Measurements from ENCODE around the gene GALNT10.

GALNT10 gene

DNA sequence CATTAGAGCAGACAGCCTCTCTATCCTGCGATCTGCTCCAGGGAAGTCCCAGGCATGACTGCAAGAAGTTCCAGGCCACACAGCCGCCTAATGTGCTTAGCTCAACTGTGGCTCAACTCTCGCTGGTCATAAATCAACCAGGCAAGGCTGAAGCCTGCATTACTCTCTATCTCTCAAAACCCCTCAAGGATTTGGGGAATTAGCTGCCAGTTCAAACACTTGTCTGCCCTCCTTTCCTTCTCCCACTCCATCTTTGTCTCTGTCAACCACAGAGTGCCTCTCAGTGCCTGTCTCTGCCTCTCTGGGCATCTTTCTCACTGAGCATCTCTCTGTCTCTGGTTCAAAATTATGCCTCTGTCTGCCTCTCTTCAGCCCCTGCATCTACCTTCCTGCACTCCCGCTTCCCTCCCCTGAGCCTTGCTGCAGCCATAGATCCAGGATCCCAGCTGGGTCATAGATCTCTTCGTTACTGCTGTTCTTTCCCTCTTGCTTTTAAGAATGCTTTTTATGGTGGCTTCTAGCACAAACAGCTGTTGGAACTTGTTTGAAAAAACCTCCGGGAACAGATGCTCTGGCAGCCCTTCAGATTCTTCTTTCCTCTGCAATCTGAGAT is 27.9 kb upstream of the GALNT10 start:
- TF ChIP-seq, protein P1, sequence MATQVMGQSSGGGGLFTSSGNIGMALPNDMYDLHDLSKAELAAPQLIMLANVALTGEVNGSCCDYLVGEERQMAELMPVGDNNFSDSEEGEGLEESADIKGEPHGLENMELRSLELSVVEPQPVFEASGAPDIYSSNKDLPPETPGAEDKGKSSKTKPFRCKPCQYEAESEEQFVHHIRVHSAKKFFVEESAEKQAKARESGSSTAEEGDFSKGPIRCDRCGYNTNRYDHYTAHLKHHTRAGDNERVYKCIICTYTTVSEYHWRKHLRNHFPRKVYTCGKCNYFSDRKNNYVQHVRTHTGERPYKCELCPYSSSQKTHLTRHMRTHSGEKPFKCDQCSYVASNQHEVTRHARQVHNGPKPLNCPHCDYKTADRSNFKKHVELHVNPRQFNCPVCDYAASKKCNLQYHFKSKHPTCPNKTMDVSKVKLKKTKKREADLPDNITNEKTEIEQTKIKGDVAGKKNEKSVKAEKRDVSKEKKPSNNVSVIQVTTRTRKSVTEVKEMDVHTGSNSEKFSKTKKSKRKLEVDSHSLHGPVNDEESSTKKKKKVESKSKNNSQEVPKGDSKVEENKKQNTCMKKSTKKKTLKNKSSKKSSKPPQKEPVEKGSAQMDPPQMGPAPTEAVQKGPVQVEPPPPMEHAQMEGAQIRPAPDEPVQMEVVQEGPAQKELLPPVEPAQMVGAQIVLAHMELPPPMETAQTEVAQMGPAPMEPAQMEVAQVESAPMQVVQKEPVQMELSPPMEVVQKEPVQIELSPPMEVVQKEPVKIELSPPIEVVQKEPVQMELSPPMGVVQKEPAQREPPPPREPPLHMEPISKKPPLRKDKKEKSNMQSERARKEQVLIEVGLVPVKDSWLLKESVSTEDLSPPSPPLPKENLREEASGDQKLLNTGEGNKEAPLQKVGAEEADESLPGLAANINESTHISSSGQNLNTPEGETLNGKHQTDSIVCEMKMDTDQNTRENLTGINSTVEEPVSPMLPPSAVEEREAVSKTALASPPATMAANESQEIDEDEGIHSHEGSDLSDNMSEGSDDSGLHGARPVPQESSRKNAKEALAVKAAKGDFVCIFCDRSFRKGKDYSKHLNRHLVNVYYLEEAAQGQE (IDR thresholded peaks at IDR 0.05; ENCODE audit: insufficient replicate concordance, low read depth), result no peak
- TF ChIP-seq SPI1 (IDR thresholded peaks at IDR 0.05; ENCODE audit: borderline replicate concordance, low read depth) (no peak), GABPA (IDR thresholded peaks at IDR 0.05; ENCODE audit: low read depth) (no peak), POLR2AphosphoS5 (IDR thresholded peaks at IDR 0.05; ENCODE audit: low read depth) (no peak)
- TF ChIP-seq, protein P2, sequence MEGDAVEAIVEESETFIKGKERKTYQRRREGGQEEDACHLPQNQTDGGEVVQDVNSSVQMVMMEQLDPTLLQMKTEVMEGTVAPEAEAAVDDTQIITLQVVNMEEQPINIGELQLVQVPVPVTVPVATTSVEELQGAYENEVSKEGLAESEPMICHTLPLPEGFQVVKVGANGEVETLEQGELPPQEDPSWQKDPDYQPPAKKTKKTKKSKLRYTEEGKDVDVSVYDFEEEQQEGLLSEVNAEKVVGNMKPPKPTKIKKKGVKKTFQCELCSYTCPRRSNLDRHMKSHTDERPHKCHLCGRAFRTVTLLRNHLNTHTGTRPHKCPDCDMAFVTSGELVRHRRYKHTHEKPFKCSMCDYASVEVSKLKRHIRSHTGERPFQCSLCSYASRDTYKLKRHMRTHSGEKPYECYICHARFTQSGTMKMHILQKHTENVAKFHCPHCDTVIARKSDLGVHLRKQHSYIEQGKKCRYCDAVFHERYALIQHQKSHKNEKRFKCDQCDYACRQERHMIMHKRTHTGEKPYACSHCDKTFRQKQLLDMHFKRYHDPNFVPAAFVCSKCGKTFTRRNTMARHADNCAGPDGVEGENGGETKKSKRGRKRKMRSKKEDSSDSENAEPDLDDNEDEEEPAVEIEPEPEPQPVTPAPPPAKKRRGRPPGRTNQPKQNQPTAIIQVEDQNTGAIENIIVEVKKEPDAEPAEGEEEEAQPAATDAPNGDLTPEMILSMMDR (IDR thresholded peaks at IDR 0.05; ENCODE audit: insufficient read depth, low read length), result no peak
- Histone ChIP-seq H3K27me3 (ENCODE audit: insufficient read depth, poor library complexity, severe bottlenecking) (peaks cover 7% of the 10 kb centered on the region), H3K27ac (replicated peaks) (no peak overlapping the region), H3K4me3 (replicated peaks; ENCODE audit: insufficient read depth, low read length) (no peak overlapping the region)
- DNase-seq (ENCODE audit: low read depth in 1 of 2, low spot score in 1 of 2), result no peak

DNA sequence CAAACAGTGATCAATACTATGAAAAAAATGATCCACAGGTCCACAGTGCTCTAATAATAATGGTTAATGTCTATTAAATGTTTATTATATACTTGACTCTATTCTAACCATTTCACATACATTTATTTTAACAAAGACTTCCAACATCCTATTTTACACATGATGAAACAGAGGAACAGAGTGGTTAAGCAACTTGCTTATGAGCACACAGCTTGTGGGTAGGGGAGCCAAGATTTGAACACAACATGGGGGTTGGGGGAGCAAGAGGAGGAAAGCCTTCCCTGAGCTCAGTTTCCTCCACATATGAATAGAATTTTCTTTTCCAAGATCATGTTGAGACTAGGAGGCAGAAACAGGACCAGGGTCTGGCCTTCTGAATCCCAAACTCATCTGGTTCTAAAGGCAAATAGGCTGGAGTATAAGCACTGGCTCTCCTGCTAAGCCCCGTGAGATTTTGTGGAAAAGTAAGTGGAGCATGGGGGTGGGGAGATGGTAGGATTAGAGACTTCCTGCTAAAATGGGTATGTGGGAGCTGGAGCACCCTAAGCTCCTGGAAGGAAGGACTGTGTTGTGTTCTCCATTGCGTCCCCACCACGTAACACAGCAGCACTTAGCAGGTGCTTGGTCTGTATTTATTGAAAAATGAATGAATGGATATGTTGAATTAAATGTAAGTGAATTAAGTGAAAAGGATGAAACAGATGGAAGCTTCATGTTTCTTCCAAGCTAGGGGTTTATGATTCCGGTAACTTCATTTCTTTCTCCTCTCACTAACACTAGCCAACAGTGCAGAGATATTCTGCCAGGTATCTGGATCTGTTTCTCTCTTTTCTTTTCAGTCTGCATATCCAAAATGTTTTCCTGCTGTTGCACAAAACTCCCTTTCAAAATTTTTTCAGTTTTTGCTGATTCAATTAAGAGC is 26.9 kb upstream of the GALNT10 start:
- Histone ChIP-seq H3K4me3 (replicated peaks; ENCODE audit: insufficient read depth, low read length) (no peak overlapping the region), H3K27me3 (ENCODE audit: insufficient read depth, poor library complexity, severe bottlenecking) (peaks cover 7% of the 10 kb centered on the region), H3K27ac (replicated peaks) (no peak overlapping the region)
- TF ChIP-seq GABPA (IDR thresholded peaks at IDR 0.05; ENCODE audit: low read depth), result no peak
- TF ChIP-seq POLR2AphosphoS5 (IDR thresholded peaks at IDR 0.05; ENCODE audit: low read depth), result no peak
- TF ChIP-seq SPI1 (IDR thresholded peaks at IDR 0.05; ENCODE audit: borderline replicate concordance, low read depth), result no peak
- TF ChIP-seq, protein P1 (IDR thresholded peaks at IDR 0.05; ENCODE audit: insufficient replicate concordance, low read depth), result no peak
- TF ChIP-seq, protein P2 (IDR thresholded peaks at IDR 0.05; ENCODE audit: insufficient read depth, low read length), result no peak
- no peak for DNase-seq (ENCODE audit: low read depth in 1 of 2, low spot score in 1 of 2)

DNA sequence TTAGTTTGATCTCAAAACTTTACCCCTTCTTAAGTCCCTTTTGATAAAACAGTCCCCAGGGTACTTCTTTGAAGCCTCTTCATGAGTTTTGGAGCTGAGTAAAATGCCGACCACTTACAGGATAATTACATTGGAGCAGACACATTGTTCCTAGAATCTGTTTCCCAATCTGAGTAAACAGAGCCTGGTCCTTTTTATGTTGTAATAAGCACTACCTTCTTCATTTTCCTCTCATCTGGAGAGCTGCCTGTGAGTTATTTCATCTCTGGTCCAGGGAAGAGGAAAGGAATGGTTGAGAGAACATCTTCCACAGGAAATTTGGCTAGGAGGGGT is 26.3 kb upstream of the GALNT10 start:
- Histone ChIP-seq H3K4me3 (replicated peaks; ENCODE audit: insufficient read depth, low read length) (no peak overlapping the region), H3K27me3 (ENCODE audit: insufficient read depth, poor library complexity, severe bottlenecking) (peaks cover 7% of the 10 kb centered on the region), H3K27ac (replicated peaks) (no peak overlapping the region)
- DNase-seq (ENCODE audit: low read depth in 1 of 2, low spot score in 1 of 2), result no peak
- TF ChIP-seq, protein P2 (IDR thresholded peaks at IDR 0.05; ENCODE audit: insufficient read depth, low read length), result no peak
- TF ChIP-seq, protein P1 (IDR thresholded peaks at IDR 0.05; ENCODE audit: insufficient replicate concordance, low read depth), result no peak
- TF ChIP-seq POLR2AphosphoS5 (IDR thresholded peaks at IDR 0.05; ENCODE audit: low read depth) (no peak), GABPA (IDR thresholded peaks at IDR 0.05; ENCODE audit: low read depth) (no peak), SPI1 (IDR thresholded peaks at IDR 0.05; ENCODE audit: borderline replicate concordance, low read depth) (no peak)

Data from HL-60 (cell line).